Common myeloid progenitor, CD34-positive (primary cell): ENCODE results near the gene USH1C.

Experiments used
- CTCF ChIA-PET: fragments of 350-600 bp; sonication (Branson Sonifier 250); formaldehyde crosslinking; loops from one replicate; lab custom pipeline; 2021; ENCODE audit warnings: antibody characterized with exemption; lab: Charles Lee
- POLR2A ChIA-PET: fragments of 350-600 bp; sonication (Branson Sonifier 250); formaldehyde crosslinking; loops from one replicate; lab custom pipeline; 2021; ENCODE audit warnings: antibody characterized with exemption; lab: Charles Lee
- DNase-seq, 3 donors: peaks; one replicate each; pipeline versions ENCODE4 v3.0.0 to v3.0.0-alpha.2; 2013
- H3K27ac ChIP-seq, 2 experiments: 1 replicate in 1 of 2; 2 replicates in 1 of 2; pipeline ENCODE4 v1.7.0; 2013; ENCODE audit warnings: inconsistent platforms in 2 of 2, low read length in 2 of 2, mild to moderate bottlenecking in 2 of 2, low read depth in 1 of 2, moderate library complexity in 1 of 2; ENCODE audit not compliant: severe bottlenecking in 2 of 2, insufficient read depth in 1 of 2, poor library complexity in 1 of 2
- H3K27me3 ChIP-seq, 5 experiments: replicated peaks in 2 of 5; 1 replicate in 3 of 5; 2 replicates in 2 of 5; pipeline versions ENCODE4 v1.6.1 to v1.7.0; 2013; ENCODE audit warnings: low read length in 4 of 5, mild to moderate bottlenecking in 2 of 5, moderate library complexity in 2 of 5, inconsistent platforms in 1 of 5; ENCODE audit not compliant: insufficient read depth in 5 of 5, control insufficient read depth in 4 of 5
- H3K36me3 ChIP-seq, 4 experiments: 1 replicate in 2 of 4; 2 replicates in 2 of 4; pipeline versions ENCODE4 v1.6.1 to v1.7.0; 2013; ENCODE audit warnings: low read length in 3 of 4, control low read depth in 1 of 4, mild to moderate bottlenecking in 1 of 4; ENCODE audit not compliant: control insufficient read depth in 4 of 4, insufficient read depth in 4 of 4
- H3K4me1 ChIP-seq, 4 experiments: 1 replicate in 3 of 4; 2 replicates in 1 of 4; pipeline versions ENCODE4 v1.6.1 to v1.7.1; 2013; ENCODE audit warnings: low read length in 3 of 4, mild to moderate bottlenecking in 3 of 4, control low read depth in 1 of 4, inconsistent platforms in 1 of 4, moderate library complexity in 1 of 4; ENCODE audit not compliant: control insufficient read depth in 4 of 4, insufficient read depth in 4 of 4; ENCODE audit errors: control extremely low read depth in 1 of 4
- H3K4me3 ChIP-seq, 7 experiments: 1 replicate in 4 of 7; 2 replicates in 3 of 7; pipeline versions ENCODE4 v1.5.1 to v1.7.0; 2013; ENCODE audit warnings: mild to moderate bottlenecking in 7 of 7, low read length in 6 of 7, moderate library complexity in 6 of 7, inconsistent platforms in 2 of 7, low read depth in 2 of 7, control low read depth in 1 of 7; ENCODE audit not compliant: insufficient read depth in 4 of 7, control insufficient read depth in 1 of 7; ENCODE audit errors: extremely low read depth in 1 of 7
- H3K9me3 ChIP-seq, 5 experiments: 1 replicate in 4 of 5; 2 replicates in 1 of 5; pipeline versions ENCODE4 v1.6.1 to v1.7.1; 2013; ENCODE audit warnings: low read length in 4 of 5, mild to moderate bottlenecking in 2 of 5, inconsistent platforms in 1 of 5, low read depth in 1 of 5, moderate library complexity in 1 of 5; ENCODE audit not compliant: control insufficient read depth in 4 of 5, insufficient read depth in 2 of 5; ENCODE audit errors: control extremely low read depth in 1 of 5
- WGBS: methylation state at CpG from one replicate; pipeline ENCODE4 v1.1.5; 2013; ENCODE audit not compliant: insufficient coverage; 5-methylcytosine and 5-hydroxymethylcytosine counted together

The USH1C gene

DNA sequence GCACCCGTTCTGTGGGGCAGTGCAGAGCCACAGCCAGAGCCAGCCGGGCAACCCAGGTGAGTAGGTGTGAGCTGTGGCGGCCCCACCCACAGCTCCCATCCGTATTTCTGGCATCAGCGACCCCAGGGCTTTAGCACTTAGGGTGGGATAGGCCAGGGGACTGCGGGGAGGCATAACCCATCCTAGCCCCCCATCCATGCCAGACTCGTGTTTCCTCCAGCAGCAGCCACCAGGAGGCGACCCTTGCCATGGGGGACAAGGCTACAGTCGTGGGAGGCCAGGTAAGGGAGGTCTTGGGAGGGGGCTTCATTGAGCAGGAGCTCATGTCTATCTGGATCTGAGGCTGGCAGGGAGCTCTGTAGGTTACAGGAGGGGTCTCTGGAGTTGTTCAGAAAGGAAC is 3.7 kb upstream of the USH1C start:
- Histone ChIP-seq H3K9me3 (no peaks in the 10 kb centered on the region), H3K4me1 (peaks cover 0 to 5% (median 3%) of the 10 kb centered on the region in 4 experiments), H3K27me3 (peaks cover 0 to 60% (median 22%) of the 10 kb centered on the region in 5 experiments), H3K36me3 (no peaks in the 10 kb centered on the region), H3K27ac (no peak overlapping the region), H3K4me3 (no peak overlapping the region)
- WGBS, result 74% methylated on average over 6 of the region's 9 CpGs
- ChIA-PET POLR2A (no interaction called here), CTCF (no interaction called here)
- DNase-seq, result no peak

DNA sequence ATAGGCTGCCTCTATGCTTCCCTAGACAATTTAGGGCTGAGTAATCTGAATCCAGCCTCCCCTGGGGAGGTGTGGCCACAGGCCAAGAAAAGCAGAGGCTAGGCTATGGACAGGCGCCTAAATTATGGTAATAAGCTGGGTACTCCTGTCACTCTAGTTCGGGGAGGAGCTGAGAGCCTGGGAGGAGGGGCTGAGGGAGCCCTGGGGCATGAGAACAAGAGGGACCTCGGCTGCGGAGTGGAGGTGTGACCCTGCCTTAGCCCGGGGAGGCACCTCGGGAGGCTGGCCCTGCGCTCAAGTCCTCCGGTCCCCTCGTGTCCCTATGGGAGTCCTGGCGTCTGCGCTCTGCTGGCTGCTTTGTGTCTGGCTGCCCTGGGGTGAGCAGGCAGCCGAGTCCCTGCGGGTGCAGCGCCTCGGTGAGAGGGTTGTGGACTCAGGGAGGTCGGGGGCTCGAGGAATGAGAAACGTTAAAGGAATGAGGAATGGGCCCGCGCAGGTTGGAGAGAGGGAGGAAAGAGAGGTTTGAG is 2.9 kb upstream of the USH1C start, which contains the start of gene OTOG:
Gene OTOG (plus strand): TSS at position 209 of the 527 bp plus-strand sequence. CDS start 114 bp downstream, at position 323.
- 21% methylated on average over 20 of the region's 20 CpGs for WGBS
- DNase-seq, result no peak
- peaks cover 0 to 65% (median 24%) of the 10 kb centered on the region in 5 experiments for H3K27me3 ChIP-seq

GRCh38 chr11:17546240-17546639 is 2.0 kb upstream of the USH1C start:
- DNase-seq, result no peak
- Histone ChIP-seq H3K27me3 (peaks cover 0 to 65% (median 26%) of the 10 kb centered on the region in 5 experiments), H3K4me3 (no peak overlapping the region), H3K4me1 (peaks cover 0 to 5% (median 3%) of the 10 kb centered on the region in 4 experiments), H3K9me3 (no peaks in the 10 kb centered on the region), H3K27ac (no peak overlapping the region), H3K36me3 (no peaks in the 10 kb centered on the region)
- ChIA-PET CTCF (interaction anchor here (0.6 to 2.1 kb wide), 3 partner anchors 17 to 918 kb away, joined by 3 to 8 read pairs (median 3); no protein-coding TSS in a partner anchor), POLR2A (no interaction called here)
- WGBS, result 100% methylated on average over 1 of the region's 2 CpGs

More for the DNA sequence above, 2.9 kb upstream of the USH1C start, which contains the start of gene OTOG:
- ChIA-PET CTCF (interaction anchor here (1.0 to 2.1 kb wide), 2 partner anchors 18 to 20 kb away, joined by 3 to 8 read pairs; no protein-coding TSS in a partner anchor), POLR2A (no interaction called here)
- Histone ChIP-seq H3K9me3 (no peaks in the 10 kb centered on the region), H3K4me3 (no peak within 1 kb of the TSS), H3K4me1 (peaks cover 0 to 5% (median 3%) of the 10 kb centered on the region in 4 experiments), H3K27ac (no peak within 1 kb of the TSS), H3K36me3 (no peaks in the 10 kb centered on the region)

GRCh38 chr11:17543574-17544180 is 539 bp downstream of the USH1C start:
- 62% methylated on average over 7 of the region's 17 CpGs for WGBS
- ChIA-PET POLR2A (no interaction called here), CTCF (interaction anchor here (0.7 to 1.4 kb wide), 2 partner anchors 16 to 1937 kb away, joined by 3 to 4 read pairs; no protein-coding TSS in a partner anchor)
- H3K4me1 ChIP-seq, result peaks cover 0 to 5% (median 2%) of the 10 kb centered on the region in 4 experiments
- H3K4me3 ChIP-seq, result peak overlapping the region in 1 of 7 experiments; percentile 40
- no peaks in the 10 kb centered on the region for H3K36me3 ChIP-seq
- H3K27ac ChIP-seq, result no peak overlapping the region
- H3K27me3 ChIP-seq, result peaks cover 2 to 58% (median 18%) of the 10 kb centered on the region in 5 experiments
- DNase-seq, result no peak
- H3K9me3 ChIP-seq, result no peaks in the 10 kb centered on the region

DNA sequence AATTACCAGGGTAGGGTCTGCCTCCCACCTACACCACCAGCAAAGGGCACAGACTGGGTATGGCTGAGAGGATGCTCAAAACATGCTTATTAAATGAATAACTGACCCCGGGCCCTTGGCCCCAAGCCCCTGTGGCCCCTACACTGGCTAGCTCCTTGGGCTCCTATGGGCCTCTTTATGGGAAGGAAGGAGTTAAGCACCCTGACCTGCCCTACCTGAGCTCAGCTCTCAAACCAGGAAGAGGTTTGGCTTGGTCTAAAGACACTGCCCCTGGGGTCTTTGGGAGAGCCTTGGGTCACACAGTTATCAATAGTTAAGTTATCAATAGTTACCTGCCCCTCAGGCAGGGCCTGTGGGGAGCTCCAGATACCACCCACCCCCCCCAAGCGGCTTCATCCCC is 1.2 kb downstream of the USH1C start:
- peaks cover 0 to 5% (median 2%) of the 10 kb centered on the region in 4 experiments for H3K4me1 ChIP-seq
- H3K36me3 ChIP-seq, result no peaks in the 10 kb centered on the region
- 90% methylated on average over 2 of the region's 2 CpGs for WGBS
- ChIA-PET CTCF (interaction anchor here (1.0 to 1.4 kb wide), 2 partner anchors 10 to 15 kb away, joined by 3 to 4 read pairs; no protein-coding TSS in a partner anchor), POLR2A (no interaction called here)
- no peak overlapping the region for H3K27ac ChIP-seq
- no peak overlapping the region for H3K4me3 ChIP-seq
- no peak for DNase-seq
- H3K27me3 ChIP-seq, result peaks cover 2 to 54% (median 18%) of the 10 kb centered on the region in 5 experiments
- no peaks in the 10 kb centered on the region for H3K9me3 ChIP-seq

GRCh38 chr11:17542249-17542648 is 2.0 kb downstream of the USH1C start:
- Histone ChIP-seq H3K4me1 (peaks cover 0 to 5% (median 2%) of the 10 kb centered on the region in 4 experiments), H3K27ac (no peak overlapping the region), H3K9me3 (no peaks in the 10 kb centered on the region), H3K36me3 (no peaks in the 10 kb centered on the region), H3K4me3 (no peak overlapping the region), H3K27me3 (peaks cover 2 to 50% (median 18%) of the 10 kb centered on the region in 5 experiments)
- CTCF ChIA-PET, result interaction anchor here (1.0 to 1.4 kb wide), 2 partner anchors 9 to 15 kb away, joined by 3 to 4 read pairs; no protein-coding TSS in a partner anchor
- 100% methylated on average over 2 of the region's 4 CpGs for WGBS
- no peak for DNase-seq
- POLR2A ChIA-PET, result no interaction called here
